ENCODE data around the gene SPAG16.

The SPAG16 gene

DNA sequence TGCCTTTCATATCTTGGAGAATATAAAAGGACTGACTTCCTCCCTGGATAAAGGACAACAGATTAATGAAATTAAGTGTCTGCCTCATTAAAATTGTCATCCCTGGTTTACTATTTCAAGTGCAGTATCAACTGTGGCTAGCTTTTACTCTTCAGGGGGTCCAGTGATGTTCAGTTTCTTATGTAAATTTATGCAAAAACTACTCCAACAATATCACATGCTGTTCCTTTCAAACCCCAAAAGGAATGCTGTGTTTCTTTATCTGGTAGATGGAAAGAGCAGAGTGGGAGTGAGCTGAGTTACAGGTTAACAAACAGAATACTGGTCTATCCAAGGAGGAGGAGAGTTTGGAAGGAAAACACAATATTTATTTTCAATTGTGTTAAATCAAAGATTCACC lies 842.9 kb downstream of the SPAG16 start:
- Histone ChIP-seq H3K79me2 (ENCODE audit: insufficient read depth, low read length) (no peaks in the 10 kb centered on the region), H3K9me3 (ENCODE audit: low read length) (no peaks in the 10 kb centered on the region), H3K4me3 (ENCODE audit: low read depth, low read length, poor library complexity, severe bottlenecking) (no peak overlapping the region), H3F3A (ENCODE audit: insufficient read depth, low read length) (no peaks in the 10 kb centered on the region), H3K9me2 (ENCODE audit: low read depth, low read length) (no peaks in the 10 kb centered on the region; the same call in 1 of the 2 replicates), H3K9ac (ENCODE audit: low read length) (no peak overlapping the region), H4K20me1 (ENCODE audit: insufficient read depth, low read length) (no peaks in the 10 kb centered on the region), H3K27me3 (ENCODE audit: insufficient read depth, low read length) (no peaks in the 10 kb centered on the region), H3K36me3 (ENCODE audit: insufficient read depth, low read length) (no peaks in the 10 kb centered on the region), H3K4me2 (ENCODE audit: low read length) (no peak overlapping the region), H3K27ac (ENCODE audit: low read depth, low read length, poor library complexity, severe bottlenecking) (no peak overlapping the region), H3K4me1 (ENCODE audit: insufficient read depth, low read length, severe bottlenecking) (no peaks in the 10 kb centered on the region), H2AFZ (ENCODE audit: low read length) (no peak overlapping the region)
- no peak for TF ChIP-seq EZH2 (IDR thresholded peaks at IDR 0.05; ENCODE audit: borderline replicate concordance, low read length)
- TF ChIP-seq, protein P1, sequence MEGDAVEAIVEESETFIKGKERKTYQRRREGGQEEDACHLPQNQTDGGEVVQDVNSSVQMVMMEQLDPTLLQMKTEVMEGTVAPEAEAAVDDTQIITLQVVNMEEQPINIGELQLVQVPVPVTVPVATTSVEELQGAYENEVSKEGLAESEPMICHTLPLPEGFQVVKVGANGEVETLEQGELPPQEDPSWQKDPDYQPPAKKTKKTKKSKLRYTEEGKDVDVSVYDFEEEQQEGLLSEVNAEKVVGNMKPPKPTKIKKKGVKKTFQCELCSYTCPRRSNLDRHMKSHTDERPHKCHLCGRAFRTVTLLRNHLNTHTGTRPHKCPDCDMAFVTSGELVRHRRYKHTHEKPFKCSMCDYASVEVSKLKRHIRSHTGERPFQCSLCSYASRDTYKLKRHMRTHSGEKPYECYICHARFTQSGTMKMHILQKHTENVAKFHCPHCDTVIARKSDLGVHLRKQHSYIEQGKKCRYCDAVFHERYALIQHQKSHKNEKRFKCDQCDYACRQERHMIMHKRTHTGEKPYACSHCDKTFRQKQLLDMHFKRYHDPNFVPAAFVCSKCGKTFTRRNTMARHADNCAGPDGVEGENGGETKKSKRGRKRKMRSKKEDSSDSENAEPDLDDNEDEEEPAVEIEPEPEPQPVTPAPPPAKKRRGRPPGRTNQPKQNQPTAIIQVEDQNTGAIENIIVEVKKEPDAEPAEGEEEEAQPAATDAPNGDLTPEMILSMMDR (IDR thresholded peaks at IDR 0.05; ENCODE audit: low read length) = no peak

DNA sequence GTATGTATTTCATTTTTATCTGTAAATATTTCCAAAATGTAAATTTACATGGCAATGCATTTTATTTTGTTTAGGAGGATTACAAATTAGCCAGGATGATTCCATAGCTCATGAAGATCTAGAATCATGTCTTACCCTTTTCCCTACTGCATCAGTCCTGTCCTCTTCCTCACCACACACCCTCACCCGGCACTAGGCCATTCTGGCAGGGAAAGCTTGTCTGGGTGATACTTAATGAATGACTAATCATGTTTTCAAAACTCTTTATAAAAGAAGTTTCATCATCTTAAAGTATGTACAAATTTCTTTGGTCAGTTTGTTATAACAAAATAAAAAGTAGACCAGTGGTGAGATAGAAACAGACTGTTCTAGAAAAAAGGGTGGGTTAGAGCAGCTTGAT lies 843.3 kb downstream of the SPAG16 start:
- Histone ChIP-seq H3K36me3 (ENCODE audit: insufficient read depth, low read length) (no peaks in the 10 kb centered on the region), H3K27me3 (ENCODE audit: insufficient read depth, low read length) (no peaks in the 10 kb centered on the region), H3K9me2 (ENCODE audit: low read depth, low read length) (no peaks in the 10 kb centered on the region), H3F3A (ENCODE audit: insufficient read depth, low read length) (no peaks in the 10 kb centered on the region), H4K20me1 (ENCODE audit: insufficient read depth, low read length) (no peaks in the 10 kb centered on the region), H3K4me3 (ENCODE audit: low read depth, low read length, poor library complexity, severe bottlenecking) (no peak overlapping the region), H2AFZ (ENCODE audit: low read length) (no peak overlapping the region), H3K79me2 (ENCODE audit: insufficient read depth, low read length) (no peaks in the 10 kb centered on the region), H3K9ac (ENCODE audit: low read length) (no peak overlapping the region), H3K4me1 (ENCODE audit: insufficient read depth, low read length, severe bottlenecking) (no peaks in the 10 kb centered on the region), H3K27ac (ENCODE audit: low read depth, low read length, poor library complexity, severe bottlenecking) (no peak overlapping the region), H3K4me2 (ENCODE audit: low read length) (no peak overlapping the region), H3K9me3 (ENCODE audit: low read length) (no peaks in the 10 kb centered on the region)
- TF ChIP-seq, protein P1 (IDR thresholded peaks at IDR 0.05; ENCODE audit: low read length) = no peak
- TF ChIP-seq EZH2 (IDR thresholded peaks at IDR 0.05; ENCODE audit: borderline replicate concordance, low read length) = no peak

DNA sequence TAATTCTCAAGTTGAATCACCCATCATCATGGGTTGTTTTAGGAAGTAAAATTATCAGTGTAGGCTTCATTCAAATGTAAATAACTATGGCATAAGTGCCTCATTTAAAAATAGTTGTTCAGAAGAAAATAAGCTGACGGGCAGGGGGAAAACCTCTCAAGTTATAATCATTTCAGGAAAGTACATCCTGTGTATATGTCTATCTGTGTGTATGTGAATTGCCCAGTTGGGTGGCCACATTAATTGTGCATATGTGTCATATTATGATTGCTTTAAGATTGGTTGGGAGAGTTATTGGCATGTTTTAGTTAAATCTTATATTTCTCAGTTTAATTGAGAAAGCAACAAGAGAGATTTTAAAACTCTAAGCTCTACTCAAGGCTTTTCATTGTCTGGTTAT lies 843.8 kb downstream of the SPAG16 start:
- Histone ChIP-seq H3K4me3 (ENCODE audit: low read depth, low read length, poor library complexity, severe bottlenecking) (no peak overlapping the region), H4K20me1 (ENCODE audit: insufficient read depth, low read length) (no peaks in the 10 kb centered on the region), H2AFZ (ENCODE audit: low read length) (no peak overlapping the region), H3K9ac (ENCODE audit: low read length) (no peak overlapping the region), H3K36me3 (ENCODE audit: insufficient read depth, low read length) (no peaks in the 10 kb centered on the region), H3K9me2 (ENCODE audit: low read depth, low read length) (no peaks in the 10 kb centered on the region), H3K4me1 (ENCODE audit: insufficient read depth, low read length, severe bottlenecking) (no peaks in the 10 kb centered on the region), H3K27ac (ENCODE audit: low read depth, low read length, poor library complexity, severe bottlenecking) (no peak overlapping the region), H3F3A (ENCODE audit: insufficient read depth, low read length) (no peaks in the 10 kb centered on the region), H3K4me2 (ENCODE audit: low read length) (no peak overlapping the region), H3K27me3 (ENCODE audit: insufficient read depth, low read length) (no peaks in the 10 kb centered on the region), H3K79me2 (ENCODE audit: insufficient read depth, low read length) (no peaks in the 10 kb centered on the region), H3K9me3 (ENCODE audit: low read length) (no peaks in the 10 kb centered on the region)
- TF ChIP-seq EZH2 (IDR thresholded peaks at IDR 0.05; ENCODE audit: borderline replicate concordance, low read length) = no peak
- TF ChIP-seq, protein P1 (IDR thresholded peaks at IDR 0.05; ENCODE audit: low read length) = no peak

All from OCI-LY1 (cell line).